Activated T-cell treated with anti-CD3 and anti-CD28 coated beads, Interleukin-2, amount 50 U/mL, for 4 hours (primary cell): ENCODE results near the gene OXA1L. TPM values are rescaled to one million over a fixed set of nuclear protein-coding genes. Genes with fewer than 3 reads are reported as not detected.
A peak's percentile ranks its signal among the peaks of the same experiment; 100 is the strongest.
"Not testable (repeated sequence)": the region's sequence is repeated elsewhere in the genome, so short reads cannot be mapped to it uniquely, and the experiment has no call there.

Experiments
- ATAC-seq, 2 donors: fragments of 200-7000 bp; cut with Tn5 transposase; one replicate each; pipeline ENCODE4 v1.10.0; 2021
- DNase-seq: peaks from one replicate; pipeline ENCODE4 v3.0.0-alpha.2; 2020
- H3K27me3 Mint-ChIP-seq: one replicate; pipeline ENCODE4 v1.8.0; 2021; ENCODE audit warnings: low read depth, mixed read lengths
- H3K36me3 Mint-ChIP-seq: one replicate; pipeline ENCODE4 v1.8.0; 2022; ENCODE audit warnings: mixed read lengths; ENCODE audit not compliant: insufficient read depth
- H3K4me1 Mint-ChIP-seq: one replicate; pipeline ENCODE4 v1.8.0; 2021; ENCODE audit warnings: low read depth, mixed read lengths
- H3K4me3 Mint-ChIP-seq: one replicate; pipeline ENCODE4 v1.8.0; 2021; ENCODE audit warnings: mild to moderate bottlenecking, moderate library complexity, mixed read lengths
- H3K9me3 Mint-ChIP-seq: one replicate; pipeline ENCODE4 v1.8.0; 2021; ENCODE audit warnings: mixed read lengths
- total RNA-seq, 3 donors: library from RNA; stranded (reverse); gene quantifications; one replicate each; pipeline ENCODE4 v1.2.1, GENCODE V29; 2021

The OXA1L gene
- total RNA-seq, 3 donors from 2014 or later, result 133 to 139 (median 138) TPM

DNA sequence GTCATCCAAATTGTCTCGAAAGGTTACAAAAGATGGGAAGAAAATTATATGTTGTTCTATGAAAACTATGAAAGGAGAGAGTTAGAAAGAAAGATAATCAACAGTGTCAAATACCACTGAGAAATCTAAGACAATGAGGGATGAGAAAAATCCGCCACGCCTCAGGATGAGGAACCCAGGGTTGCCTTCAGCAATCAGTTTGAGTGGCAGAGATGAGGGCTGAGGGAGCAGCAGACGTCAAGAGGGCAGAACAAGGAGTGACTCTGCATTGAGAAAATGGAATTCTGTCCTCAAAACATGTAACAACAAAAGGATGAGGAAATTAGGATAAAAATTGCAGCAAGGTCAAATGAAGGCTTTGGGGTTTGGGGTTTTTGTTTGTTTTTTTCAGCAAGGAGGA lies 18.3 kb upstream of the OXA1L start:
- peaks cover 4% of the 10 kb centered on the region for H3K4me1 Mint-ChIP-seq
- no peaks in the 10 kb centered on the region for H3K9me3 Mint-ChIP-seq
- H3K4me3 Mint-ChIP-seq, result no peak overlapping the region
- H3K36me3 Mint-ChIP-seq, result no peaks in the 10 kb centered on the region
- DNase-seq, result no peak
- H3K27me3 Mint-ChIP-seq, result peaks cover 19% of the 10 kb centered on the region
- no peak for ATAC-seq

GRCh38 chr14:22748631-22749068 lies 17.8 kb upstream of the OXA1L start:
- no peak for DNase-seq
- no peaks in the 10 kb centered on the region for H3K36me3 Mint-ChIP-seq
- H3K27me3 Mint-ChIP-seq, result peaks cover 19% of the 10 kb centered on the region

GRCh38 chr14:22752422-22752821 lies 14.1 kb upstream of the OXA1L start:
- DNase-seq (no peak), ATAC-seq (no peak)
- peaks cover 4% of the 10 kb centered on the region for H3K4me1 Mint-ChIP-seq
- no peaks in the 10 kb centered on the region for H3K9me3 Mint-ChIP-seq
- H3K36me3 Mint-ChIP-seq, result peaks cover 3% of the 10 kb centered on the region
- H3K4me3 Mint-ChIP-seq, result no peak overlapping the region
- peaks cover 24% of the 10 kb centered on the region for H3K27me3 Mint-ChIP-seq

More at GRCh38 chr14:22748631-22749068, 17.8 kb upstream of the OXA1L start:
- H3K4me1 Mint-ChIP-seq, result peaks cover 4% of the 10 kb centered on the region
- H3K4me3 Mint-ChIP-seq, result no peak overlapping the region
- H3K9me3 Mint-ChIP-seq, result no peaks in the 10 kb centered on the region
- no peak for ATAC-seq

GRCh38 chr14:22753586-22753985 lies 12.9 kb upstream of the OXA1L start:
- Mint-ChIP-seq H3K4me1 (peaks cover 4% of the 10 kb centered on the region), H3K9me3 (no peaks in the 10 kb centered on the region), H3K4me3 (no peak overlapping the region), H3K36me3 (peaks cover 3% of the 10 kb centered on the region), H3K27me3 (peaks cover 24% of the 10 kb centered on the region)
- DNase-seq, result no peak
- no peak for ATAC-seq

- DNase-seq, H3K27me3 Mint-ChIP-seq, ATAC-seq, H3K4me3 Mint-ChIP-seq, H3K4me1 Mint-ChIP-seq: not testable (repeated sequence)
- Mint-ChIP-seq H3K36me3 (peaks cover 25% of the 10 kb centered on the region), H3K9me3 (peaks cover 12% of the 10 kb centered on the region)
Measured at GRCh38 chr14:22757972-22758650, 8.4 kb upstream of the OXA1L start.

DNA sequence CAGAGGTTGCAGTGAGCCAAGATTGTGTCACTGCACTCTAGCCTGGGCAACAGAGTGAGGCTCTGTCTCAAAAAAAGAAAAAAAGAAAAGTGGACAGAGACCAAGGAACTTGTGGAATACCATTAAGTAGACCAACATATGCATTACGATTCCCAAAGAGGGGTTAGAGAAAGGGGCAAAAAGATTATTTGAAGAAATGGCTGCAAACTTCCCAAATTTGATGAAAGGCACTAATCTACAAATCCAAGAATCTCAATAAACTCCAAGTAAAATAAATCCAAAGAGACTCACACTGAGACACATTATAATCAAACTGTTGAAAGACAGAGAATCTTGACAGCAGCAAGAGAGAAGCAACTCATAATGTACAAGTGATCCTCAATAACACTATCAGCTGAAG lies 4.8 kb upstream of the OXA1L start:
- no peak overlapping the region for H3K4me3 Mint-ChIP-seq
- peaks cover 23% of the 10 kb centered on the region for H3K36me3 Mint-ChIP-seq
- no peaks in the 10 kb centered on the region for H3K27me3 Mint-ChIP-seq
- no peak for DNase-seq
- ATAC-seq, result no peak
- H3K9me3 Mint-ChIP-seq, result peaks cover 12% of the 10 kb centered on the region
- H3K4me1 Mint-ChIP-seq, result peaks cover 12% of the 10 kb centered on the region

GRCh38 chr14:22764382-22764781 lies 2.1 kb upstream of the OXA1L start:
- no peak overlapping the region for H3K4me3 Mint-ChIP-seq
- DNase-seq (no peak), ATAC-seq (no peak)
- peaks cover 27% of the 10 kb centered on the region for H3K36me3 Mint-ChIP-seq
- H3K9me3 Mint-ChIP-seq, result peaks cover 12% of the 10 kb centered on the region
- no peaks in the 10 kb centered on the region for H3K27me3 Mint-ChIP-seq
- peaks cover 29% of the 10 kb centered on the region for H3K4me1 Mint-ChIP-seq

- no peaks in the 10 kb centered on the region for H3K9me3 Mint-ChIP-seq
- peaks cover 29% of the 10 kb centered on the region for H3K4me1 Mint-ChIP-seq
- DNase-seq (no peak), ATAC-seq (no peak)
- H3K36me3 Mint-ChIP-seq, result peaks cover 35% of the 10 kb centered on the region
- H3K27me3 Mint-ChIP-seq, result no peaks in the 10 kb centered on the region
- peak overlapping the region; percentile 94 for H3K4me3 Mint-ChIP-seq
Measured at GRCh38 chr14:22767323-22767589, 768 bp downstream of the OXA1L start.

- Mint-ChIP-seq H3K9me3 (no peaks in the 10 kb centered on the region), H3K27me3 (no peaks in the 10 kb centered on the region), H3K36me3 (peaks cover 36% of the 10 kb centered on the region), H3K4me1 (peaks cover 29% of the 10 kb centered on the region), H3K4me3 (peak overlapping the region; percentile 56)
- ATAC-seq (no peak), DNase-seq (no peak)
Measured at GRCh38 chr14:22768947-22769346, 2.5 kb downstream of the OXA1L start.

- peak overlapping the region; percentile 56 for H3K4me3 Mint-ChIP-seq
- peaks cover 38% of the 10 kb centered on the region for H3K36me3 Mint-ChIP-seq
- ATAC-seq (no peak), DNase-seq (no peak)
- H3K4me1 Mint-ChIP-seq, result peaks cover 29% of the 10 kb centered on the region
- no peaks in the 10 kb centered on the region for H3K9me3 Mint-ChIP-seq
- H3K27me3 Mint-ChIP-seq, result no peaks in the 10 kb centered on the region
Measured at GRCh38 chr14:22769369-22769768, 2.9 kb downstream of the OXA1L start.

GRCh38 chr14:22770481-22771187 lies 4.1 kb downstream of the OXA1L start:
- DNase-seq, result no peak
- Mint-ChIP-seq H3K27me3 (no peaks in the 10 kb centered on the region), H3K36me3 (peaks cover 45% of the 10 kb centered on the region), H3K9me3 (no peaks in the 10 kb centered on the region), H3K4me1 (peaks cover 23% of the 10 kb centered on the region), H3K4me3 (no peak overlapping the region)
- no peak for ATAC-seq

DNA sequence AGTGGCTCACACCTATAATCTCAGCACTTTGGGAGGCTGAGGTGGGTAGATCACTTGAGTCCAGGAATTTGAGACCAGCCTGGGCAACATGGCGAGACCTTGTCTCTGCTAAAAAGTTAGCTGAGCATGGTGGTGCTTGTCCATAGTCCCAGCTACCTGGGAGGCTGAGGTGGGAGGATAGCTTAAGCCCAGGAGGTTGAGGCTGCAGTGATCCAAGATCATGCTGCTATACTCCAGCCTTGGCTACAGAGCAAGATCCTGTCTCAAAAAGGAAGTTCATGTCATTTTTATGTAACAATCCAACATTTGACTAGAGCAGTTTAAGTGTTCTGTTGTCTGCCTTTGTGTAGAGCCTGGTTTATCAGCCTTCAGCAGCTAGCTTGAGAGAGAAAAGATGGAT lies 6.2 kb downstream of the OXA1L start:
- H3K4me3 Mint-ChIP-seq, result no peak overlapping the region
- peaks cover 12% of the 10 kb centered on the region for H3K4me1 Mint-ChIP-seq
- H3K27me3 Mint-ChIP-seq, result no peaks in the 10 kb centered on the region
- no peaks in the 10 kb centered on the region for H3K9me3 Mint-ChIP-seq
- DNase-seq (no peak), ATAC-seq (no peak)
- peaks cover 45% of the 10 kb centered on the region for H3K36me3 Mint-ChIP-seq

GRCh38 chr14:22773162-22774010 lies 6.9 kb downstream of the OXA1L start:
- H3K27me3 Mint-ChIP-seq, result no peaks in the 10 kb centered on the region
- peaks cover 45% of the 10 kb centered on the region for H3K36me3 Mint-ChIP-seq

GRCh38 chr14:22774011-22774706 lies 7.7 kb downstream of the OXA1L start:
- H3K27me3 Mint-ChIP-seq, result no peaks in the 10 kb centered on the region
- no peaks in the 10 kb centered on the region for H3K9me3 Mint-ChIP-seq

More at GRCh38 chr14:22773162-22774010, 6.9 kb downstream of the OXA1L start:
- Mint-ChIP-seq H3K9me3 (no peaks in the 10 kb centered on the region), H3K4me3 (no peak overlapping the region), H3K4me1 (peaks cover 6% of the 10 kb centered on the region)
- DNase-seq, result no peak
- ATAC-seq, result no peak

More at GRCh38 chr14:22774011-22774706, 7.7 kb downstream of the OXA1L start:
- H3K4me3 Mint-ChIP-seq, result no peak overlapping the region
- H3K4me1 Mint-ChIP-seq, result peaks cover 2% of the 10 kb centered on the region
- ATAC-seq (no peak), DNase-seq (no peak)
- H3K36me3 Mint-ChIP-seq, result peaks cover 40% of the 10 kb centered on the region
